SHP77 treated with DMSO at 0.1 percent for 48 hours (cell line): ENCODE results near the gene GJA1.
"Not testable (repeated sequence)": the region's sequence is repeated elsewhere in the genome, so short reads cannot be mapped to it uniquely, and the experiment has no call there.

Source experiments
- DNase-seq: peaks from one replicate; lab custom pipeline; 2025; lab: John Stamatoyannopoulos, UW

The GJA1 gene

GRCh38 chr6:121436960-121437850 is 1.8 kb downstream of the GJA1 start:
- DNase-seq: no peak

GRCh38 chr6:121437851-121438651 is 2.6 kb downstream of the GJA1 start:
- DNase-seq: no peak

- no peak for DNase-seq
These were observed 3.4 kb downstream of the GJA1 start for GRCh38 chr6:121438869-121439268.

- DNase-seq: no peak
These were observed 4.0 kb downstream of the GJA1 start for GRCh38 chr6:121439475-121439874.

GRCh38 chr6:121439926-121440325 is 4.5 kb downstream of the GJA1 start:
- DNase-seq: no peak

- DNase-seq: no peak
These were observed 6.0 kb downstream of the GJA1 start for GRCh38 chr6:121441477-121441876.

- no peak for DNase-seq
These were observed 7.1 kb downstream of the GJA1 start for GRCh38 chr6:121442576-121442975.

GRCh38 chr6:121443971-121444541 is 8.6 kb downstream of the GJA1 start:
- no peak for DNase-seq

GRCh38 chr6:121446705-121447104 is 11.3 kb downstream of the GJA1 start:
- not testable (repeated sequence) for DNase-seq

- DNase-seq: not testable (repeated sequence)
These were observed 12.3 kb downstream of the GJA1 start for GRCh38 chr6:121447746-121448145.

- DNase-seq: not testable (repeated sequence)
These were observed 13.1 kb downstream of the GJA1 start for GRCh38 chr6:121448528-121448927.

- no peak for DNase-seq
These were observed 13.9 kb downstream of the GJA1 start for GRCh38 chr6:121449331-121449730.

- DNase-seq: no peak
These were observed 14.8 kb downstream of the GJA1 start for GRCh38 chr6:121450242-121450641.

- no peak for DNase-seq
These were observed 15.8 kb downstream of the GJA1 start for GRCh38 chr6:121451250-121451649.

- no peak for DNase-seq
These were observed 17.7 kb downstream of the GJA1 start for GRCh38 chr6:121453191-121453590.

GRCh38 chr6:121460170-121460569 is 24.7 kb downstream of the GJA1 start:
- DNase-seq: no peak

- DNase-seq: no peak
These were observed 27.6 kb downstream of the GJA1 start for GRCh38 chr6:121463087-121463486.

- DNase-seq: no peak
These were observed 29.7 kb downstream of the GJA1 start for GRCh38 chr6:121465101-121465500.

GRCh38 chr6:121479486-121480098 is 44.1 kb downstream of the GJA1 start:
- DNase-seq: no peak

GRCh38 chr6:121480099-121480713 is 44.8 kb downstream of the GJA1 start:
- no peak for DNase-seq

GRCh38 chr6:121482004-121482693 is 46.7 kb downstream of the GJA1 start:
- no peak for DNase-seq
